ENCODE results near the gene PLCB1. TPM values are rescaled to one million over a fixed set of nuclear protein-coding genes. Genes with fewer than 3 reads are reported as not detected.

The PLCB1 gene
- total RNA-seq, 1 donor, result 46.5 TPM

GRCh38 chr20:8393381-8393780, 261.3 kb downstream of the PLCB1 start:
- H3K4me3 ChIP-seq (ENCODE audit: low read depth, low read length), result no peak overlapping the region
- no peak for DNase-seq (ENCODE audit: low read depth)
- no peak for TF ChIP-seq CTCF (IDR thresholded peaks at IDR 0.05; ENCODE audit: insufficient read depth, low read length)

GRCh38 chr20:8394308-8394945, 262.4 kb downstream of the PLCB1 start:
- peak; percentile 66 for DNase-seq (ENCODE audit: low read depth)
- no peak for TF ChIP-seq CTCF (IDR thresholded peaks at IDR 0.05; ENCODE audit: insufficient read depth, low read length)
- H3K4me3 ChIP-seq (ENCODE audit: low read depth, low read length), result no peak overlapping the region

- H3K4me3 ChIP-seq (ENCODE audit: low read depth, low read length), result no peak overlapping the region
- no peak for TF ChIP-seq CTCF (IDR thresholded peaks at IDR 0.05; ENCODE audit: insufficient read depth, low read length)
- no peak for DNase-seq (ENCODE audit: low read depth)
These were observed 263.9 kb downstream of the PLCB1 start for GRCh38 chr20:8395956-8396355.

GRCh38 chr20:8398263-8399051, 266.4 kb downstream of the PLCB1 start:
- no peak overlapping the region for H3K4me3 ChIP-seq (ENCODE audit: low read depth, low read length)
- DNase-seq (ENCODE audit: low read depth), result no peak
- TF ChIP-seq CTCF (IDR thresholded peaks at IDR 0.05; ENCODE audit: insufficient read depth, low read length), result no peak

GRCh38 chr20:8399947-8400346, 267.9 kb downstream of the PLCB1 start:
- no peak for DNase-seq (ENCODE audit: low read depth)
- no peak for TF ChIP-seq CTCF (IDR thresholded peaks at IDR 0.05; ENCODE audit: insufficient read depth, low read length)
- H3K4me3 ChIP-seq (ENCODE audit: low read depth, low read length), result no peak overlapping the region

GRCh38 chr20:8400486-8400885, 268.4 kb downstream of the PLCB1 start:
- no peak for DNase-seq (ENCODE audit: low read depth)
- H3K4me3 ChIP-seq (ENCODE audit: low read depth, low read length), result no peak overlapping the region
- TF ChIP-seq CTCF (IDR thresholded peaks at IDR 0.05; ENCODE audit: insufficient read depth, low read length), result no peak
